ENCODE results near the gene CALML5.

CALML5 gene

GRCh38 chr10:5498791-5499492 is 428 bp downstream of the CALML5 start:
- DNase-seq = no peak

GRCh38 chr10:5497948-5498730 is 1.2 kb downstream of the CALML5 start:
- DNase-seq = no peak

- no peak for DNase-seq
Observed at GRCh38 chr10:5497289-5497688, 2.1 kb downstream of the CALML5 start.

GRCh38 chr10:5496261-5497250 is 2.8 kb downstream of the CALML5 start:
- DNase-seq = no peak

- no peak for DNase-seq
Observed at GRCh38 chr10:5494611-5495010, 4.8 kb downstream of the CALML5 start.

GRCh38 chr10:5493691-5494090 is 5.7 kb downstream of the CALML5 start:
- DNase-seq = no peak

GRCh38 chr10:5492929-5493576 is 6.3 kb downstream of the CALML5 start:
- DNase-seq = no peak

- DNase-seq = no peak
Observed at GRCh38 chr10:5492322-5492855, 7.0 kb downstream of the CALML5 start.

GRCh38 chr10:5491477-5491876 is 7.9 kb downstream of the CALML5 start:
- no peak for DNase-seq

GRCh38 chr10:5490698-5491464 is 8.5 kb downstream of the CALML5 start:
- DNase-seq = no peak

GRCh38 chr10:5490032-5490431 is 9.3 kb downstream of the CALML5 start:
- DNase-seq = no peak

GRCh38 chr10:5488272-5489161 is 10.9 kb downstream of the CALML5 start:
- DNase-seq = no peak

- no peak for DNase-seq
Observed at GRCh38 chr10:5486853-5487235, 12.5 kb downstream of the CALML5 start.

- no peak for DNase-seq
Observed at GRCh38 chr10:5485948-5486852, 13.2 kb downstream of the CALML5 start.

GRCh38 chr10:5485290-5485689 is 14.1 kb downstream of the CALML5 start:
- no peak for DNase-seq

GRCh38 chr10:5484205-5484604 is 15.2 kb downstream of the CALML5 start:
- no peak for DNase-seq

- no peak for DNase-seq
Observed at GRCh38 chr10:5482016-5482415, 17.4 kb downstream of the CALML5 start.

- no peak for DNase-seq
Observed at GRCh38 chr10:5481121-5481520, 18.2 kb downstream of the CALML5 start.

GRCh38 chr10:5480162-5480941 is 19.0 kb downstream of the CALML5 start:
- DNase-seq = no peak

Measured in NCI-H1436 treated with DMSO at 0.1 percent for 48 hours (cell line).